GM12865 (cell line): ENCODE measurements around the gene MMUT.
A peak's percentile ranks its signal among the peaks of the same experiment; 100 is the strongest.

Experiments
- DNase-seq: peaks from one replicate; pipeline ENCODE4 v3.0.0; 2010; ENCODE audit warnings: low read depth
- H3K4me3 ChIP-seq: 2 replicates; pipeline ENCODE4 v1.5.1; 2011; ENCODE audit warnings: mild to moderate bottlenecking, low read depth, low read length, control low read depth
- TF ChIP-seq, protein P1 (sequence below): IDR thresholded peaks from 2 replicates; pipeline ENCODE4 v1.5.1; 2011; ENCODE audit warnings: low read length, control low read depth, low read depth, inconsistent platforms; ENCODE audit not compliant: insufficient read depth; ENCODE audit errors: missing control alignments

MMUT gene

DNA sequence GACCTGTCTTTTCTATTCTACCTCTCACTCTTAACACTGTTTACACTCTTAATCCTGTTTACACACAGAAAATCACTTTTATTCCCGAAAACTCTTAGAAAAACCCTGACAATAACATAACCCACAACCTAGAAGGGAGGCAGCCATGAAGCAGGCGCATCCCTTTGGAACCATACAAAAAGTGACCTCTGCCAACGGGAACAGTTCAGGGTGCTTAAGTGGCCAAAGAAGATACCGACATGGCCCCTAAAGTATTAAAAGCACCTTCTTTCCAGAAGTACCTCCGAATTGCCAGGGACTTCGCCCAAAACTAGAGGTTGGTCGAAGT, 490 bp downstream of the MMUT start:
- no peak for DNase-seq
- peak overlapping the region; percentile 85 for H3K4me3 ChIP-seq

DNA sequence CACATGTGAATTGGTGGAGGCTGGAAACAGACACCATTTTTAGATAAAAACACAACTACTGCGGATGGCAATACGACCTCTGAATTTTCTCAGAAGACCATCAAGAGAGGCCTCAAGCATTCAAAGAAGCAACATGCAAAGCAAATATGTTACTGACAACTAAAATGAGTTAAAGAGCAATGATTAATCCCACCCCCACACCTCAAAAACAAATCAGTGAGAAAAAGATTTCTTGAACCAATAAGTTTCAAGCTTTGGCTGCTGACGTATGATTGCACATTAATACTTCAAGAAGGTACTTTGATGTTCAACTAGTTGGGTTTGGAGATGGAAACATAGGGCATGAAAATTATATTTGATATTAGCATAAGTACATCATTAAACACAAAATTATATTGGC, 982 bp downstream of the MMUT start:
- DNase-seq = no peak
- TF ChIP-seq, protein P1, sequence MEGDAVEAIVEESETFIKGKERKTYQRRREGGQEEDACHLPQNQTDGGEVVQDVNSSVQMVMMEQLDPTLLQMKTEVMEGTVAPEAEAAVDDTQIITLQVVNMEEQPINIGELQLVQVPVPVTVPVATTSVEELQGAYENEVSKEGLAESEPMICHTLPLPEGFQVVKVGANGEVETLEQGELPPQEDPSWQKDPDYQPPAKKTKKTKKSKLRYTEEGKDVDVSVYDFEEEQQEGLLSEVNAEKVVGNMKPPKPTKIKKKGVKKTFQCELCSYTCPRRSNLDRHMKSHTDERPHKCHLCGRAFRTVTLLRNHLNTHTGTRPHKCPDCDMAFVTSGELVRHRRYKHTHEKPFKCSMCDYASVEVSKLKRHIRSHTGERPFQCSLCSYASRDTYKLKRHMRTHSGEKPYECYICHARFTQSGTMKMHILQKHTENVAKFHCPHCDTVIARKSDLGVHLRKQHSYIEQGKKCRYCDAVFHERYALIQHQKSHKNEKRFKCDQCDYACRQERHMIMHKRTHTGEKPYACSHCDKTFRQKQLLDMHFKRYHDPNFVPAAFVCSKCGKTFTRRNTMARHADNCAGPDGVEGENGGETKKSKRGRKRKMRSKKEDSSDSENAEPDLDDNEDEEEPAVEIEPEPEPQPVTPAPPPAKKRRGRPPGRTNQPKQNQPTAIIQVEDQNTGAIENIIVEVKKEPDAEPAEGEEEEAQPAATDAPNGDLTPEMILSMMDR = no peak
- peak overlapping the region; percentile 85 for H3K4me3 ChIP-seq

More for the DNA sequence above, 490 bp downstream of the MMUT start:
- TF ChIP-seq, protein P1 = no peak

DNA sequence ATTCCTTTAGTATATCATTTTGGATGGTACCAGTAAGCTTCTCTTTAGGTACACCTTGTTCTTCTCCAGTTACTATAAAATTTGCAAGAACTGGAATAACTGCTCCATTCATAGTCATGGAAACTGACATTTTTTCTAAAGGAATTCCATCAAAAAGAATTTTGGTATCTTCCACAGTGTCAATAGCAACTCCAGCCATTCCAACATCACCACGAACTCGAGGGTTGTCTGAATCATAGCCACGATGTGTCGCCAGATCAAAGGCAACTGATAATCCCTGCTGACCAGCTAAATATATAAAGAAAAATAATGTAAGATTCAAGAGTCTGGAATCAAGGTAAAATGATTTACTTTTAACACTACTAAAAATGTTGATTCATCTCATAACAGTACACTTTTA, 5.3 kb downstream of the MMUT start:
- TF ChIP-seq, protein P1 = no peak
- DNase-seq = no peak
- no peak overlapping the region for H3K4me3 ChIP-seq

DNA sequence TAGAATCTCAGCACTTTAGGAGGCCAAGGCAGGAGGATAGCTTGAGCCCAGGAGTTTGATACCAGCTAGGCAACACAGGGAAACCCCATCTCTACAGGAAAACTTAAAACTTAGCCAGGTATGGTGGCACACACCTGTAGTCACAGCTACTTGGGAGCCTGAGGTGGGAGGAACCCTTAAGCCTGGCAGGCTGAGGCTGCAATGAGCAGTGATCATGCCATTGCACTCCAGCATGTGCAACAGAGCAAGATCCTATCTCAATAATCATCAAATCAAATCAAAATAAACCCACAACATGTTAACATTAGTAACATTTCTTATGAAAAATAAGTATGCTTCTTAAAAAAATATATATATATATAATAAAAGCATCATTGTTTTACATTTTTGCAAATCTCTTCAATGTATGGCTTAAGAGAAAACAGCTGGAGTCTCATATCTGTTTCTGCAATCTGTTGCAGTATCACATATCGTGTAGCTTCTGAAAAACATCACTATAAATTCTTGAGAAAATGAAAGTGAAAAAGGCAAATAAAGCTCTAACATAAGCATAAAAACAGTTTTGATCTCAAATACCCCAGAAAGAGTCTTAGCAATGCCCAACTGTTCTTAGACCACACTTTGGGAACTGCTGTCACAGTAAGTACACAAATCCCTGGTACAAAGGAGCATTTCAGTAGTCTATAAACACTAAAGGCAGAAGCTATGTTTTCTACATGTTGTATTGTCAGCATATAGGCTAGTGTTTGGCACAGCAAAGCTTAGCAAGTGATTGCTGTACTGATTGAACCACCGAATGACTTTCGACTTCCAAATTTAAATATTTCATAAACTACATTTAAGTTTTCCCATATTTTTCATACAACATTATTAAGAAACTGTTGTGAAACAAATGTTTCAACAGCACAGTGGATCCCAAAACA, 8.0 kb downstream of the MMUT start:
- DNase-seq = peak; percentile 26
- TF ChIP-seq, protein P1 = no peak
- H3K4me3 ChIP-seq = peak overlapping the region; percentile 10; the same call in 1 of the 2 replicates

DNA sequence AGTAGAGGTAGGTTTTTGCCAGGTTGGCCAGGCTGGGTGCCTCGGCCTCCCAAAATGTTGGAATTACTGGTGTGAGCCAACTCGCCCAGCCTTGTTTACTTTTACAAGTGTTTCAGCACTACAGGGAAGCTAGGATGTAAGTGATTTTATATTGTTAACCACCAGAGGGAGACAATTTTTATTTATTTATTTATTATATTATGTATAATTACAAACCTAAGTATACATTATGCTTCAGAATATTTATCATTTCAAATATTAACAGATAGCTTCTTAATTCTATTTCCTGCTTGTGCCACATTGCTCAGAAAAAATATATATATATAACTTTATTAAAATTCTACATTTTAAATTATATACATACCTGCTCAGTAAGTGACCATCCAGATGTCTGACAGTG, 9.8 kb downstream of the MMUT start:
- no peak for DNase-seq

DNA sequence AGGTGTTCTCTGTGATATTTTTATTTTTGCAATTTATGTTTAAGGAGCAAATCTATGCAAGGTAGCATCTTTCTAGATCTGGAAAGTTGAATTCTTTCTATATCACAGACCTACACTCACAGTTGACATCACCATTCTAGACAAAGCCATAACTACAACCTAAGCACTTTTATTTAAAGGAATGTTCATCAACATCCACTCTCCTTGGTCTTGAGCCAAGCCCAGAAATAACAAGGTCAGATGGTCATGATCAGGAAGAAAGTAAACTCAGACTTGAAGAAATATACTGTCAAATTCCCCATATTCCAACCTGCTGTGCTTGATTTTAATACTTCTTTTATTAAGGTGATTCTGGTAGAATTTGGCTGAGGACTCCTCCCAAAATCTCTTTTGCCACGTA, 32.2 kb downstream of the MMUT start:
- TF ChIP-seq, protein P1 = no peak
- no peak for DNase-seq

More for the DNA sequence above, 9.8 kb downstream of the MMUT start:
- TF ChIP-seq, protein P1 = no peak
- no peak overlapping the region for H3K4me3 ChIP-seq

More for the DNA sequence above, 32.2 kb downstream of the MMUT start:
- H3K4me3 ChIP-seq = no peak overlapping the region
